Stomach (tissue), 9 donors: ENCODE measurements around the gene SPNS2. TPM values are rescaled to one million over a fixed set of nuclear protein-coding genes. Genes with fewer than 3 reads are reported as not detected.

Experiments used
- DNase-seq, 2 donors: peaks; one replicate each; pipeline versions ENCODE4 v3.0.0 to v3.0.0-alpha.2; 2013 to 2019
- H3K27ac ChIP-seq, 5 donors: fragments of 200-600 bp in 4 of 5; sonication (generic) in 4 of 5; one replicate each; pipeline ENCODE4 v1.5.1; 2013 to 2019; ENCODE audit warnings: mild to moderate bottlenecking in 1 of 5, moderate library complexity in 1 of 5
- H3K27me3 ChIP-seq, 3 donors: fragments of 200-600 bp; sonication (generic); one replicate each; pipeline ENCODE4 v1.5.1; 2017 to 2019; ENCODE audit warnings: mixed run types in 1 of 3
- H3K36me3 ChIP-seq, 4 donors: fragments of 200-600 bp; sonication (generic); 1 replicate in 3 of 4; 2 replicates in 1 of 4; pipeline ENCODE4 v1.5.1; 2016 to 2019
- H3K4me1 ChIP-seq, 4 donors: fragments of 200-600 bp; sonication (generic); one replicate each; pipeline ENCODE4 v1.5.1; 2016 to 2019
- H3K4me3 ChIP-seq, 4 donors: fragments of 200-600 bp; sonication (generic) in 3 of 4; one replicate each; pipeline ENCODE4 v1.5.1; 2016 to 2019; ENCODE audit warnings: mild to moderate bottlenecking in 1 of 4
- H3K9me3 ChIP-seq, 4 donors: fragments of 200-600 bp; sonication (generic); one replicate each; pipeline ENCODE4 v1.5.1; 2016 to 2019
- EP300 ChIP-seq: sonication (generic); formaldehyde crosslinking; IDR thresholded peaks from one replicate; pipeline ENCODE4 v1.6.1; 2017; ENCODE audit warnings: antibody characterized with exemption
- POLR2A ChIP-seq, 4 donors: fragments of 450-650 bp; IDR thresholded peaks; one replicate each; pipeline ENCODE4 v1.6.1; 2016; ENCODE audit warnings: antibody characterized with exemption in 4 of 4, control low read depth in 2 of 4, mild to moderate bottlenecking in 1 of 4, moderate library complexity in 1 of 4
- POLR2AphosphoS5 ChIP-seq, 3 donors: sonication (generic); formaldehyde crosslinking; IDR thresholded peaks; one replicate each; pipeline ENCODE4 v1.6.1; 2016; ENCODE audit warnings: antibody characterized with exemption in 3 of 3
- WGBS, 5 donors: extraction: QIAGEN DNeasy Blood & Tissue Kit in 3 of 5; methylation state at CpG; one replicate each; pipeline versions ENCODE4 v1.1.5 to v1.1.7; 2013 to 2018; 5-methylcytosine and 5-hydroxymethylcytosine counted together
- intact Hi-C: fragments of 100-400 bp; cut with DNase I; formaldehyde crosslinking; loops from one replicate; pipeline ENCODE4 v1.15.1; 2023; ENCODE audit warnings: low total_unique reads
- polyA plus RNA-seq, 3 donors: library from polyadenylated mRNA; stranded (reverse); fragments of 200-250 nt; gene quantifications; one replicate each; pipeline ENCODE4 v1.2.3, GENCODE V29; 2013
- total RNA-seq, 5 donors: library from RNA; depleted of rRNA; stranded (reverse); fragments of >200 nt; gene quantifications; one replicate each; pipeline versions ENCODE4 v1.1.0 to v1.2.3, GENCODE V29; 2014 to 2016
- TF ChIP-seq, protein P1 (sequence below), 7 experiments: fragments of 450-650 bp in 4 of 7; fragments of 200-600 bp in 3 of 7; sonication (generic) in 3 of 7; IDR thresholded peaks; one replicate each; pipeline ENCODE4 v1.5.1; 2016 to 2019; ENCODE audit warnings: antibody characterized with exemption in 7 of 7, control low read depth in 2 of 7, mild to moderate bottlenecking in 1 of 7
- donor health status: healthy with polysubstance abuse.
- donor health status: Bipolar disorder and iron deficiency.
- donor health status: healthy.

SPNS2 gene
- total and polyA plus RNA-seq, 8 donors = 4.1 to 67.7 (median 24.3) TPM

GRCh38 chr17:4516735-4517134 lies 18.1 kb downstream of the SPNS2 start:
- Histone ChIP-seq H3K9me3 (no peaks in the 10 kb centered on the region), H3K27me3 (no peaks in the 10 kb centered on the region), H3K27ac (peak overlapping the region in 3 of 5 donors; percentile 62 to 90 (median 78)), H3K4me3 (no peak overlapping the region), H3K4me1 (peaks cover 69 to 88% (median 75%) of the 10 kb centered on the region in 4 donors), H3K36me3 (no peaks in the 10 kb centered on the region)
- TF ChIP-seq, protein P1, sequence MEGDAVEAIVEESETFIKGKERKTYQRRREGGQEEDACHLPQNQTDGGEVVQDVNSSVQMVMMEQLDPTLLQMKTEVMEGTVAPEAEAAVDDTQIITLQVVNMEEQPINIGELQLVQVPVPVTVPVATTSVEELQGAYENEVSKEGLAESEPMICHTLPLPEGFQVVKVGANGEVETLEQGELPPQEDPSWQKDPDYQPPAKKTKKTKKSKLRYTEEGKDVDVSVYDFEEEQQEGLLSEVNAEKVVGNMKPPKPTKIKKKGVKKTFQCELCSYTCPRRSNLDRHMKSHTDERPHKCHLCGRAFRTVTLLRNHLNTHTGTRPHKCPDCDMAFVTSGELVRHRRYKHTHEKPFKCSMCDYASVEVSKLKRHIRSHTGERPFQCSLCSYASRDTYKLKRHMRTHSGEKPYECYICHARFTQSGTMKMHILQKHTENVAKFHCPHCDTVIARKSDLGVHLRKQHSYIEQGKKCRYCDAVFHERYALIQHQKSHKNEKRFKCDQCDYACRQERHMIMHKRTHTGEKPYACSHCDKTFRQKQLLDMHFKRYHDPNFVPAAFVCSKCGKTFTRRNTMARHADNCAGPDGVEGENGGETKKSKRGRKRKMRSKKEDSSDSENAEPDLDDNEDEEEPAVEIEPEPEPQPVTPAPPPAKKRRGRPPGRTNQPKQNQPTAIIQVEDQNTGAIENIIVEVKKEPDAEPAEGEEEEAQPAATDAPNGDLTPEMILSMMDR (IDR thresholded peaks at IDR 0.05) = no peak
- TF ChIP-seq POLR2AphosphoS5 (IDR thresholded peaks at IDR 0.05) (no peak), POLR2A (IDR thresholded peaks at IDR 0.05) (no peak), EP300 (no peak)
- 63 to 71% (median 69%) methylated on average over 11 of the region's 11 CpGs for WGBS, 5 donors
- peak in 1 of 2 donors; percentile 86 for DNase-seq
- intact Hi-C loops = no loop called here

DNA sequence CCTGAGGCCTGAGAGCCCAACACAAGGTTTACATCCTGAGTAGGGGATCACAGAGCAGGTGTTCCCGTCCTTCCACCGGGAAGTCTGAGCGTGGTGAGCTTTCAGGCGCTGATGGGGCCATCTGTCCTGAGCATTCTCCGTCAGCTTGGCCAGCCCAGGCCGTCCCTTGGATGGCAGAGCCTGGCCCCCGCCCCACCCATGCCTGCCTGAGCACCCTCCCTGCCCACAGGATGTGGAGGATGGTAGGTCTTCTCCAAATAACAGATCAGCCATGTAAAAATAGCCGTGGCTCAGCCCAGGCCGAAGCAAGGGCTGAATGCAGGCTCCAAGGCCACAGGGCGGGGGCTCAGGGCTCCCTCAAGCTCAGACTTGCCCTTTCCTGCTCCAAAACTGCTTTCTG lies 20.2 kb downstream of the SPNS2 start:
- H3K4me3 ChIP-seq = no peak overlapping the region
- no peak for DNase-seq
- peak overlapping the region; percentile 52 to 88 (median 80) for H3K27ac ChIP-seq
- WGBS, 5 donors = 59 to 86% (median 79%) methylated on average over 7 to 10 of the region's 10 CpGs
- intact Hi-C loops = no loop called here
- no peaks in the 10 kb centered on the region for H3K9me3 ChIP-seq
- H3K36me3 ChIP-seq = peaks cover 0 to 5% (median 0%) of the 10 kb centered on the region in 4 donors
- no peaks in the 10 kb centered on the region for H3K27me3 ChIP-seq
- H3K4me1 ChIP-seq = peaks cover 65 to 83% (median 65%) of the 10 kb centered on the region in 4 donors
- TF ChIP-seq POLR2AphosphoS5 (IDR thresholded peaks at IDR 0.05) (no peak), POLR2A (IDR thresholded peaks at IDR 0.05) (no peak), EP300 (no peak)
- TF ChIP-seq, protein P1 (IDR thresholded peaks at IDR 0.05) = no peak

GRCh38 chr17:4519361-4519788 lies 20.7 kb downstream of the SPNS2 start:
- intact Hi-C loops = no loop called here
- H3K36me3 ChIP-seq = peaks cover 0 to 5% (median 0%) of the 10 kb centered on the region in 4 donors
- no peaks in the 10 kb centered on the region for H3K27me3 ChIP-seq
- H3K4me1 ChIP-seq = peaks cover 60 to 78% (median 62%) of the 10 kb centered on the region in 4 donors
- DNase-seq = peak; percentile 86 to 89
- no peaks in the 10 kb centered on the region for H3K9me3 ChIP-seq
- H3K27ac ChIP-seq = peak overlapping the region; percentile 52 to 88 (median 80)
- no peak for TF ChIP-seq POLR2A (IDR thresholded peaks at IDR 0.05)
- TF ChIP-seq EP300 = no peak
- TF ChIP-seq, protein P1 (IDR thresholded peaks at IDR 0.05) = no peak
- TF ChIP-seq POLR2AphosphoS5 (IDR thresholded peaks at IDR 0.05) = no peak
- H3K4me3 ChIP-seq = no peak overlapping the region
- 29 to 60% (median 37%) methylated on average over 7 to 14 of the region's 14 CpGs for WGBS, 5 donors

GRCh38 chr17:4520060-4520893 lies 21.6 kb downstream of the SPNS2 start:
- Histone ChIP-seq H3K27me3 (no peaks in the 10 kb centered on the region), H3K4me1 (peaks cover 52 to 69% (median 54%) of the 10 kb centered on the region in 4 donors), H3K9me3 (no peaks in the 10 kb centered on the region), H3K4me3 (no peak overlapping the region), H3K36me3 (peaks cover 0 to 12% (median 2%) of the 10 kb centered on the region in 4 donors), H3K27ac (peak overlapping the region; percentile 52 to 88 (median 80))
- DNase-seq = peak in 1 of 2 donors; percentile 75
- WGBS, 5 donors = 66 to 79% (median 76%) methylated on average over 16 to 19 of the region's 19 CpGs
- intact Hi-C loops = no loop called here
- TF ChIP-seq POLR2AphosphoS5 (IDR thresholded peaks at IDR 0.05) (peak in 2 of 3 donors; percentile 13 to 38), EP300 (no peak)
